IPS-18a (cell line): ENCODE measurements around the gene THEM5.
"Not testable (repeated sequence)": the region's sequence is repeated elsewhere in the genome, so short reads cannot be mapped to it uniquely, and the experiment has no call there.

Experiments used
- H3K27ac ChIP-seq: one replicate; pipeline ENCODE4 v1.5.1; 2013; ENCODE audit warnings: low read length
- H3K27me3 ChIP-seq: one replicate; pipeline ENCODE4 v1.6.1; 2013; ENCODE audit warnings: mild to moderate bottlenecking, low read length; ENCODE audit not compliant: control insufficient read depth, insufficient read depth
- H3K36me3 ChIP-seq: one replicate; pipeline ENCODE4 v1.6.1; 2013; ENCODE audit warnings: low read depth, low read length; ENCODE audit not compliant: control insufficient read depth
- H3K4me1 ChIP-seq: one replicate; pipeline ENCODE4 v1.6.1; 2013; ENCODE audit warnings: low read depth, low read length; ENCODE audit not compliant: control insufficient read depth
- H3K4me3 ChIP-seq: one replicate; pipeline ENCODE4 v1.5.1; 2013; ENCODE audit warnings: low read length
- H3K9ac ChIP-seq: one replicate; pipeline ENCODE4 v1.6.1; 2013; ENCODE audit warnings: mild to moderate bottlenecking, low read length, moderate library complexity
- H3K9me3 ChIP-seq: one replicate; pipeline ENCODE4 v1.6.1; 2013; ENCODE audit warnings: low read depth, low read length; ENCODE audit not compliant: control insufficient read depth

THEM5 gene

GRCh38 chr1:151853411-151853943 lies at the start of gene THEM5:
Gene THEM5, minus strand, starts transcription at chr1:151853712. Its CDS starts 147 bp downstream, at chr1:151853565.
- Histone ChIP-seq H3K4me1 (no peaks in the 10 kb centered on the region), H3K9me3 (no peaks in the 10 kb centered on the region), H3K27ac (no peak within 1 kb of the TSS), H3K36me3 (no peaks in the 10 kb centered on the region), H3K27me3 (peaks cover 12% of the 10 kb centered on the region), H3K4me3 (no peak within 1 kb of the TSS), H3K9ac (no peak within 1 kb of the TSS)

GRCh38 chr1:151902858-151903257 lies 49.3 kb upstream of the THEM5 start:
- Histone ChIP-seq H3K9ac (no peak overlapping the region), H3K4me3 (no peak overlapping the region), H3K36me3 (no peaks in the 10 kb centered on the region), H3K9me3 (peaks cover 7% of the 10 kb centered on the region), H3K27me3 (no peaks in the 10 kb centered on the region), H3K4me1 (no peaks in the 10 kb centered on the region), H3K27ac (no peak overlapping the region)

- not testable (repeated sequence) for H3K9me3 ChIP-seq, H3K9ac ChIP-seq, H3K36me3 ChIP-seq, H3K27ac ChIP-seq, H3K4me3 ChIP-seq, H3K27me3 ChIP-seq, H3K4me1 ChIP-seq
These were observed 47.3 kb upstream of the THEM5 start for GRCh38 chr1:151900804-151901203.

GRCh38 chr1:151898519-151898991 lies 45.0 kb upstream of the THEM5 start:
- Histone ChIP-seq H3K27ac (no peak overlapping the region), H3K4me3 (no peak overlapping the region), H3K4me1 (no peaks in the 10 kb centered on the region), H3K27me3 (no peaks in the 10 kb centered on the region), H3K9me3 (no peaks in the 10 kb centered on the region), H3K9ac (no peak overlapping the region), H3K36me3 (no peaks in the 10 kb centered on the region)

GRCh38 chr1:151897991-151898431 lies 44.5 kb upstream of the THEM5 start:
- no peaks in the 10 kb centered on the region for H3K4me1 ChIP-seq
- no peak overlapping the region for H3K27ac ChIP-seq
- H3K4me3 ChIP-seq = no peak overlapping the region
- no peaks in the 10 kb centered on the region for H3K9me3 ChIP-seq
- H3K9ac ChIP-seq = no peak overlapping the region
- H3K27me3 ChIP-seq = no peaks in the 10 kb centered on the region
- H3K36me3 ChIP-seq = no peaks in the 10 kb centered on the region

GRCh38 chr1:151893176-151893924 lies 39.8 kb upstream of the THEM5 start:
- no peak overlapping the region for H3K9ac ChIP-seq
- H3K4me3 ChIP-seq = no peak overlapping the region
- no peaks in the 10 kb centered on the region for H3K9me3 ChIP-seq
- no peaks in the 10 kb centered on the region for H3K27me3 ChIP-seq
- H3K27ac ChIP-seq = no peak overlapping the region
- no peaks in the 10 kb centered on the region for H3K36me3 ChIP-seq
- no peaks in the 10 kb centered on the region for H3K4me1 ChIP-seq

GRCh38 chr1:151892190-151892589 lies 38.7 kb upstream of the THEM5 start:
- Histone ChIP-seq H3K4me3 (no peak overlapping the region), H3K27ac (no peak overlapping the region), H3K36me3 (no peaks in the 10 kb centered on the region), H3K27me3 (no peaks in the 10 kb centered on the region), H3K9me3 (no peaks in the 10 kb centered on the region), H3K4me1 (no peaks in the 10 kb centered on the region), H3K9ac (no peak overlapping the region)

- Histone ChIP-seq H3K27ac (no peak overlapping the region), H3K36me3 (no peaks in the 10 kb centered on the region), H3K27me3 (no peaks in the 10 kb centered on the region), H3K9ac (no peak overlapping the region), H3K4me1 (no peaks in the 10 kb centered on the region), H3K4me3 (no peak overlapping the region), H3K9me3 (no peaks in the 10 kb centered on the region)
These were observed 38.0 kb upstream of the THEM5 start for GRCh38 chr1:151891512-151891911.

- Histone ChIP-seq H3K27me3 (no peaks in the 10 kb centered on the region), H3K27ac (no peak overlapping the region), H3K4me1 (no peaks in the 10 kb centered on the region), H3K9ac (no peak overlapping the region), H3K4me3 (no peak overlapping the region), H3K9me3 (no peaks in the 10 kb centered on the region), H3K36me3 (no peaks in the 10 kb centered on the region)
These were observed 35.6 kb upstream of the THEM5 start for GRCh38 chr1:151888972-151889570.

GRCh38 chr1:151887028-151887427 lies 33.5 kb upstream of the THEM5 start:
- H3K36me3 ChIP-seq = no peaks in the 10 kb centered on the region
- H3K27ac ChIP-seq = no peak overlapping the region
- H3K9ac ChIP-seq = no peak overlapping the region
- H3K9me3 ChIP-seq = no peaks in the 10 kb centered on the region
- H3K27me3 ChIP-seq = no peaks in the 10 kb centered on the region
- H3K4me3 ChIP-seq = no peak overlapping the region
- no peaks in the 10 kb centered on the region for H3K4me1 ChIP-seq

- Histone ChIP-seq H3K9ac (no peak overlapping the region), H3K4me1 (no peaks in the 10 kb centered on the region), H3K4me3 (no peak overlapping the region), H3K9me3 (no peaks in the 10 kb centered on the region), H3K36me3 (no peaks in the 10 kb centered on the region), H3K27me3 (no peaks in the 10 kb centered on the region), H3K27ac (no peak overlapping the region)
These were observed 32.0 kb upstream of the THEM5 start for GRCh38 chr1:151885479-151885878.

- H3K9ac ChIP-seq, H3K27ac ChIP-seq, H3K36me3 ChIP-seq, H3K4me1 ChIP-seq, H3K4me3 ChIP-seq, H3K9me3 ChIP-seq, H3K27me3 ChIP-seq: not testable (repeated sequence)
These were observed 31.4 kb upstream of the THEM5 start for GRCh38 chr1:151884879-151885278.
